Erythroblast (primary cell): Measurements from ENCODE around the gene IL3.

Source experiments
- DNase-seq, 2 experiments: peaks; one replicate each; lab custom pipeline; 2025; lab: John Stamatoyannopoulos, UW
- GATA1 ChIP-seq: IDR thresholded peaks from 2 replicates; pipeline ENCODE4 v1.6.1; 2011; ENCODE audit warnings: low read depth, mild to moderate bottlenecking, control low read depth, low read length, moderate library complexity
- POLR2A ChIP-seq: IDR thresholded peaks from 2 replicates; pipeline ENCODE4 v1.6.1; 2011; ENCODE audit warnings: mild to moderate bottlenecking, low read length

Gene IL3

DNA sequence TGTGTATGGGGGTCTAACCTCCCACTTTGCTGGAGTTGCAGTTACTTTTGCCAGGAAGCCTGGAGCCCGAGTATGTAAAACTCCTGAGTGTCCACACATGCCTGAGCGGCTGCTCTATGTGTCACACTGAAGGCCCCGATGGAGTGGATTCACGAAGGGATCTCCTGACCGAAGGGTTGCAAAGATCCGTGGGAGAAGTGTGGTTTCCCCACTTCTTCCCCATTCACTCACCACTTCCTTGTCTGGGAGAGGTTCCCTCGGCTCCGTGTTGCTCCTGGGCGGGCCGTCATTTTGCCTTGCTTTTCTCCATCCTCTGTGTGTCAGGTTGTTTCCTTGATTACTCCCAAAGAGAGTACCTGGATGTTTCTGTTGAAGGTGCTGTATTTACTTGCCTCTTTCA, 16.2 kb upstream of the IL3 start:
- DNase-seq: no peak
- TF ChIP-seq GATA1: no peak
- TF ChIP-seq POLR2A: no peak

- no peak for DNase-seq
- TF ChIP-seq GATA1 (no peak), POLR2A (no peak)
Observed at GRCh38 chr5:132046880-132047299, 13.6 kb upstream of the IL3 start.

DNA sequence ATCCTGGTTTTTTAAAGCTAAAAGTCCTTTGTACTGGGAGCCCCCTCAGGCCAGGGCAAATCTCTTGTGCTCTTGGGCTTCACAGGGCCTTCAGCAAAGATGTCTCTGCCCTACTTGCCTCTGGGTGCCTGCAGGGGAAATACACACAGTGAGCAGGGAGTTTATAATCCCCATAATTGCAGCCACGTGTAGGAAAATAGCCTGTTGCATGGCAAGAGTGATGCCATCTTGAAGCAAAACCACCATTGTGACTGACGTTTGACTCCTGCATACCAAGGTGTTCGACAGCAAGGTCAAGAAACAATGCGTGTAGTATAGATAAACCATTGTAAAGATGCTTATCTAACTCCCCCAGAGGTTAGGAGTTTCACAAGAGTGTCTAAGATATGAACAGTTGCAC, 11.4 kb upstream of the IL3 start:
- DNase-seq: no peak
- TF ChIP-seq POLR2A: no peak
- no peak for TF ChIP-seq GATA1

- TF ChIP-seq GATA1 (no peak), POLR2A (no peak)
Observed at GRCh38 chr5:132049559-132049958, 10.9 kb upstream of the IL3 start.

DNA sequence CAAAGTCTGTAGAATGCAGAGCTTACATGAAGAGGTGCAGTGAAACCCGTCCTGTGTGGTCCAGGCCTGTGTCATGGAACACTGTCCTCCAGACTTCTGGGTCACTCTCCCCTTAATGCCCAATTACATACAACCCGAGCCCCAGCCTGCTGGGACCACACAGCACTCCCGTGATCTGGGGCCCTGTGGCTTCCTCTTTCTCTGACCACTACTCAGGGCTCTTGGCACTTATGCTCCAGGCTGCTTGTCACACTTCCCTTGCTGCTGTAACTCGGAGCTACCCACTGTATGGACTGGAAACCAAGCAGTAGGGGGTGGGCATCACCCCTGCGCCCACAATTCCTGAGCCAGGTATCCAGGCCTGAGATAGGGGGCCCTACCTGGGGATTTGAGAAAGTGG, 10.3 kb upstream of the IL3 start:
- no peak for TF ChIP-seq POLR2A
- TF ChIP-seq GATA1: no peak
- DNase-seq: no peak

More at GRCh38 chr5:132049559-132049958, 10.9 kb upstream of the IL3 start:
- no peak for DNase-seq

DNA sequence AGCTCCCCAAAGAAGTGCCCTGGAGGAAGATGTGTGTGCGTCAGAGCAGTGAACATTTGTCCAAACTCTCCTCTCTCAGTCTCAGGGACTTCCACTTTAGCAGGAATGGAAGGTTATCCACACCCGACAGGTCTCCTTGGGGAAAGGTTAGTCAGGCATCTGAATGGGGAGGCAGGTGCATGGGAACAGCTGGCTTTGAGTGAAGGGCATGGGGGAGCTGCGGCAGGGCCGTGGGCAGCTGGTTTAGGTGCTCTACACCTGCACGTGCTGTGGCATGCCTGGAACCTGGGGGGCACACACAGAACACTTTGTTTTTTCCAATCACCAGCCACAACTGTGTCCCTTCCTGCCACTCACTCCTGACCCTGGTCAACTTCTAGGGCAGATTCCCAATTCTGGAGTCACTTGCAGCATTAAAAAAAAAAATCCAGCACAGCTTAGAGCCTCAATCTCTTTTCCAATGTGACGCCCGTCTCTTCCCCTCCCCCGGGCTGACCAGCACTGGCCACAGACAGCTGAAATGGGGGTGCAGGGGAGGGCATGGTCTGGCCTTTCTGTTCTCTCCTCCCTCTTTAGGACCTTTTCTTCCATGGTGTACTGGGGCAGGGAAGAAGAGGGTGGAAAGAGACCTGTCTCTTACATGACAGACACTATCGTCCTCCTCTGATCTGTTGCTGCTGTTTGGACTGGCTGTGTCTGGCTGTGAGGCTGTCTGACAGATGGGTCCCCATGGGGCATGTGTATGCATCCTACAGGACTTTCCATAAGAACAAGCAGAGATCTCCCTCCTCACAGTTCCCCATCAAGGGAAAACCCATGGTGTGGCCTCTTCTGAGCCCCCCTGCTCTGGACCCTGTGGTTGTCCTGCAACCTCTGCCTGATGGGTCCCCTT, 9.5 kb upstream of the IL3 start:
- TF ChIP-seq POLR2A (no peak), GATA1 (no peak)

DNA sequence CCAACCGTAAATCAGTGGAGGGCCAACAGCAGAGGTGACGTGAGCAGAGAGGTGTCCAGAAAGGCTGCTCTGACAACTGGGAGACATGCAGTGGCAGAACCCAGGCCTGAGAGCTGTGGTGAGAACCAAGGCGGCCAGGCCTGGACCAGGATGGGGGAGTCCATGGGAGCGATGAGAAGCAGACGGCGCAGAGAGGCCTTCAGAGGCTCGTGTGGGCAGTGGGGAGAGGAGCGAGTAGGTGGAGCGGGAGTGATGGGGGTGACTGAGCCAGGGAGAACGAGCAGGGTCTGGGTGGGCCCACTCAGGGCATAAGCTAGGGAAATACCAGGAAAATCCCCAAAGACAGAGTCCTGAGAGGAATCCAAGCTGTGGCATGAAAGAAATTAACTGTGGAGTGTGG, 7.9 kb upstream of the IL3 start:
- no peak for DNase-seq
- TF ChIP-seq POLR2A (no peak), GATA1 (no peak)

More for the DNA sequence above, 9.5 kb upstream of the IL3 start:
- DNase-seq: no peak

DNA sequence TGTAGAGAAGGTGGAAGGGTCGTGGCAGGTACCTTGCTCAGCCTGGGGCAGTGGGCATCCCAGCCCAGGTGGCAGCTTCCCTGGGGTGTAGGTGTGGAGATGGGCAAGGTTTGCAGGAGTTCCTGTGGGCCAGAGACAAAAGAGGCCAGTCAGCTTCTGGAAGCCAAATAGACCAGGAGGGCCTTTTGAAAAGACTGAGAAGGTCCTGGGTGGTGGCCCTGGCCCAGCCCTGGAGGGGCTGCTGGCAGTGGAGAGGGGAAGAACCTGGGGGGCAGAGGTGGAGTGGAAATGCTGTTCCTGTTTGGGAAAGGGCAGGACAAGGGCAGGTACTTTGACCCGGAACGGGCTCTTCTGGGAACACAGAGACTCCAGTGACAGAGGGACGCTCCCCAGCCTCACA, 7.0 kb upstream of the IL3 start:
- no peak for DNase-seq
- no peak for TF ChIP-seq POLR2A

- no peak for DNase-seq
- TF ChIP-seq POLR2A (no peak), GATA1 (no peak)
Observed at GRCh38 chr5:132054031-132054696, 6.3 kb upstream of the IL3 start.

DNA sequence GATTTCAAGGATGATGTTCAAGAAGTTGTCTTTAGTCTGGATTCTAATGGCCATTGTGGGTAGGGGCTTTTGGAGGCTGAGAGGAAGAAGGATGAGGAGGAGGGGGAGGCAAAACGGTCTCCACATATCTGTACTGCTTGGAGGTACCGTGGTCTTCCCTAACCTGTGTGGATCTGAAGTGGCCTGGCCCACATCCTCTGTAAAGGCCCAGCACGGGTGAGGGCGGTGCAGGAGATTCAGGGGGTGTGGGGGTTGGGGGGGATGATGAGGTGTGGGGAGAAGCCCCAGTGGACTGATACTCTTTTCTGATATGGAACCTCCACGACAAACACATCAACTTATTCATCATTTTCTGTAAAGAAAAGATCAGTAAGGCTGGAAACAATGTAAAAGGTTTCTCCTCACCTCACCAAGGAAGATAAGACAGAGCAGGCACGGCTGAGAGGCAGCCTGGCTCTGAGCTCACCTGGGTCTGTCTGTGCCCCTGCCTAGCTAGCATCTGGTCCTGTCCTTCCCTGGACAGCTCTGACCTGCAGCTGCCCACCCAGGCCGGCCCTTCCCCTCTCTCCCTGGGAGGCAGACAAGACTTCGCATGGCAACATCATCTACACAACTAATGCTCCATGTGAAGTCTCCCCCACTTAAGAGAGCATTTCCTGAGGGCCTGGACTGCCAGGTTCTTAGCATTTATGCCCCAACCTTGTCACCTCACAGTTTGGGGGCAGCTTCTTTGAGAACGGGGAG, 5.6 kb upstream of the IL3 start:
- DNase-seq: no peak
- no peak for TF ChIP-seq GATA1
- TF ChIP-seq POLR2A: no peak

GRCh38 chr5:132055441-132055807, 5.0 kb upstream of the IL3 start:
- no peak for TF ChIP-seq POLR2A
- DNase-seq: no peak

- TF ChIP-seq GATA1 (no peak), POLR2A (no peak)
- DNase-seq: no peak
Observed at GRCh38 chr5:132055808-132056609, 4.4 kb upstream of the IL3 start.
